Measurements from ENCODE around the gene NDUFAB1.
A peak's percentile ranks its signal among the peaks of the same experiment; 100 is the strongest.
"Not testable (repeated sequence)": the region's sequence is repeated elsewhere in the genome, so short reads cannot be mapped to it uniquely, and the experiment has no call there.

NDUFAB1 gene

DNA sequence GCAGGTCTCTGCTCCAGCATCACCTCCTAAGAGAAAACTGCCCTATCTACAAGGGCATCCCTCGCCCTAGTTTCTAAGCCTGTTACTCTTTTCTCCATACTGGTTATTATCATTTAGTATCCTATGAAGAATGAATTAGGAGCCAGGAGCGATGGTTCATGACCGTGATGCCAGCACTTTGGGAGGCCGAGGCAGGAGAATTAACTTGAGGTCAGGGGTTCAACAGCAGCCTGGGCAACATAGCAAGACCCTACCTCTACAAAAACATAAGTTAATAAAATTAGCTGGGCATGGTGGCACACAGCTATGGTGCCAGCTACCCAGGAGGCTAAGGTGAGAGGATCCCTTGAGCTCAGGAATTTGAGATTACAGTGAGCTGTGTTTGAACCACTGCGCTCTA lies 46.2 kb downstream of the NDUFAB1 start:
- no peak for DNase-seq

DNA sequence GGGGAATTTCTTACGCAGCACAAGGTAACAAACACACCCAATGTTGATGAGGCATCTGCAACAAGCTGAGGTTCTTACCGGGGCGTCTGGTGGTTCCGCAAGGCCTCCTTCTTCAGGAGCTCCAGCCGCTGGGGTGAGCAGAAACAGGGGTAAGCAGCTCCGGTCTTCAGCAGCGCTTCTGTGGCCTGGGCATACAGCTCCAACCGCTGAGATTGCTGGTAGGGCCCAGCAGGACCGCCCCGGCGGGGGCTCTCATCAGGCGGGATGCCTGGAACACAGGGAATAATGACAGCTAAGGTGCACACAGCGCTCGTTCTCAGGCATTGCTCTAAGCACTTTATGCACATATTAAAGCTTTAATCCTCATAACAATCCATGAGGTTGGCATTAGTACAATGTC lies 51.7 kb downstream of the NDUFAB1 start:
- no peak for DNase-seq

DNA sequence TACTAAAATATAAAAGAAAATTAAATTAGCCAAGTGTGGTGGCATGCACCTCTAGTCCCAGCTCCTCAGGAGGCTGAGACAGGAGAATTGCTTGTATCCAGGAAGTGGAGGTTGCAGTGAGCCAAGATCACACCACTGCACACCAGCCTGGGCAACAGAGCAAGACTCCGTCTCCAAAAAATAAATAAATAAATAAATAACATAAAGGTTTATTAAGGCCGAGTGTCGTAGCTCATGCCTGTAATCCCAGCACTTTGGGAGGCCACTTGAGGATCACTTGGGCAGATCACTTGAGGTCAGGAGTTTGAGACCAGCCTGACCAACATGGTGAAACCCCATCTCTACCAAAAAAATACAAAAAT lies 55.3 kb downstream of the NDUFAB1 start:
- DNase-seq: not testable (repeated sequence)

DNA sequence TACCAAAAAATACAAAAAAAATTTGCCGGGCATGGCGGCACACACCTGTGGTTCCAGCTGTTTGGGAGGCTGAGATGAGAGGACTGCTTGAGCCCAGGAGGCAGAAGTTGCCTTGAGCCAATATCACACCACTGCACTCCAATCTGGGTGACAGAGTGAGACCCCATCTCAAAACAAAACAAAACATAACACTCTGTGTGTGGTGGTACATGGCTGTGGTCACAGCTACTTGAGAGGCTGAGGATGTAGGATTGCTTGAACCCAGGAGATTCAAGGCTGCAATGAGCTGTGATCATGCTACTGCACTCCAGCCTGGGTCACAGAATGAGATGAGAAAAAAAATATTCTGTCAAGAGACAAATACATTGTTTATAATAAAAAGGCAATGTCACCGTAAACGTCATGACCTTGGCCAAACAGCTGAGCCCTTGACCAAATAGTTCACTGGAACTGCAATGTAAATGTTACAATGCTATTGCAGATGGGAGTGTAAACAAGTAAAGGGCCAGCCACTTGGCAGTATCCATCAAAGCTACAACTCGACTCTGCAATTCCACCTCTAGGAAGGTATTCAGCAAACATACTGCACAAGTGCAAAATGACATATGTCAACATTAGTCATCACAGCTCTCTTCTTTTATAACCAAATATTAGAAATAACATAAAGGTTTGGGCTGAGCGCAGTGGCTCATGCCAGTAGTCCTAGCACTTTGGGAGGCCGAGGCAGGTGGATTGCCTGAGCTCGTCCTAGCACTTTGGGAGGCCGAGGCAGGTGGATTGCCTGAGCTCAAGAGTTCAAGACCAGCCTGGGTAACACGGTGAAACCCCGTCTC lies 55.9 kb downstream of the NDUFAB1 start:
- no peak for DNase-seq

DNA sequence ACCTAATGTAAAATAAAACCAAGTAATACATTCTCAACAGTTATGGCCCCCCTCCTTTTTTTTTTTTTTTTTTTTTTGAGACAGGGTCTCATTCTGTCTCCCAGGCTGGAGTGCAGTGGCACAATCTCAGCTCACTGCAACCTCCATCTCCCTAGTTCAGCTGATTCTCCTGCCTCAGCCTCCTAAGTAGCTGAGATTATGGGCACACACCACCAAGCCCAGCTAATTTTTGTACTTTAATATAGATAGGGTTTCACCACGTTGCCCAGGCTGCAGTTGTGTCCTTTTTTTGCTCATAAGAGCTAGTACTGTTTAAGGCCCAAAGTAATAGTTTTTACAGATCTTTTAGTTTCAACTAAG lies 57.2 kb downstream of the NDUFAB1 start:
- DNase-seq: no peak

DNA sequence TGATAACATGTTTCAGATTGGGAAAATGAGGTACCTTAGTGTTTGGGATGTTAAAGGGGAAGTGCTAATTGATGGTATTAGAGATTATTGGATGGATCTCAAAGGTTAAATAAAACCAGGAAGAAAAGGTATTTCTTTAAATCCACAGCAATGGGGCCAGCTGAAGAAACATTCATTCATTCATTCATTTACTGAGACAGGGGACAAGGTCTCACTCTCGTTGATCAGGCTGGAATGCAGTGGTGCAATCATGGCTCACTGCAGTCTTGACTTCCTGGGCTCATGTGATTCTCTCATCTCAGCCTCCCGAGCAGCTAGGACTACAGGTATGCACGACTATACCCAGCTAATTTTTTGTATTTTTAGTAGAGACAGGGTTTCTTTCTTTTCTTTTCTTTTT lies 58.7 kb downstream of the NDUFAB1 start:
- no peak for DNase-seq

DNA sequence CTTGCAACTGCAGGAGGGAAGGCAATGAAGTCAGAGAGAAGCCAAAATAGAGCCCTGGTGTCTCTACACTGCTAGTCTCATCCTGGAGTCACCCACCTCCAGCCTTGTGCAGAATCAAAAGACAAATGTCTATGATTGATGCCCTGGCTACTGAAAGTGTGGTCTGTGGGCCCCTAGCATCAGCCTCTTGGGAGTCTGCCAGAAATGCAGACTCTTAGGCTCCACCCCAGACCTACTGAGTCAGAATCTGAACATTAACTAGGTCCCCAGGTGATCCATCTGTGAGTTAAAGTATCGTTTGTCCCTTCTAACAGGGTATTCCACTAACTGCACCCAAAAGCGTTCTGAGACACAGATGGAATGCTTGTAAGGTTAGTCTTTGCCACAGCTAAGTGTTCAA lies 60.2 kb downstream of the NDUFAB1 start:
- no peak for DNase-seq

DNA sequence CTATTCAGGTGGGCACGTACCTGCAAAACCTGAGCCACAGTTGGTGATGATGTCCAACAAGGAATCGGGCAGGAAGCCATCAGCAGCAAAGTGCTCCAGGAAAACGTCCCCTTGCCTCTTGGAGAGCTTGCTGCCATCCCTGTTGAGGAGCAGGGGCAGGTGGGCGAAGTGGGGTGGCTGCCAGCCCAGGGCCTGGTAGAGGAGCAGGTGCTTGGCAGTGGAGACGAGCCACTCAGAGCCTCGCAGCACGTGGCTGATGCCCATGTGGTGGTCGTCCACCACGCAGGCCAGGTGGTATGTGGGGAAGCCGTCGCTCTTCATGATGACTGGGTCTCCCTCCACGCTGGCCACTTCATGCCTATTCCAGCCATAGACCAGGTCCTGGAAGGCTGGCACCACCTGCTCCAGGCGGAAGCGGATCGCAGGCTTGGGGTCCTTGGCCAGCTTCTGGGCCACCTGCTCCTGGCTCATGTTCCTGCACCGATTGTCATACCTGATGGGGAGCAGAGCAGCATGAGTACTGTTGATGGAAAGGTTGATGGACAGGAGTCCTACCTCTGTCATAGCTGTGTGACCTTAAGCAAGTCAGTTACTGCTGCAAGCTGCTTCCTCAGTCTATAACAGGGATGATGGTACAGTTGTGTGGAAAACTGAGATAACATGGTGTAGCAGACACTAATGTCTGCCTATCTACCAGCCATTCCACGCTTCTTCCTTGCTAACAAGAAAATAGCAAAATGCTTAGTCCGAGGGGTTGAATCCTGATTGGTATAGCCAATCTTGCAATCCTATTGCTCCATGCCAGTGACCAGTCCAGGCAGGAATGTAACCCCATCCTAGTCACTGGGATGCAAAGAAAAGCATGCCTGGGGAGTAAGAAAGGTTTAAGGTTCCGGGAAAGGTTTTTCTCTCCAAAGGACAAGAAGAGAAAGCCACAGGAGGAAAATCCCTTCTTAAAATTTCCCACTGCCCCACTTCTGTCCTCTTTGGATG lies 61.0 kb downstream of the NDUFAB1 start:
- DNase-seq: peak; percentile 55

DNA sequence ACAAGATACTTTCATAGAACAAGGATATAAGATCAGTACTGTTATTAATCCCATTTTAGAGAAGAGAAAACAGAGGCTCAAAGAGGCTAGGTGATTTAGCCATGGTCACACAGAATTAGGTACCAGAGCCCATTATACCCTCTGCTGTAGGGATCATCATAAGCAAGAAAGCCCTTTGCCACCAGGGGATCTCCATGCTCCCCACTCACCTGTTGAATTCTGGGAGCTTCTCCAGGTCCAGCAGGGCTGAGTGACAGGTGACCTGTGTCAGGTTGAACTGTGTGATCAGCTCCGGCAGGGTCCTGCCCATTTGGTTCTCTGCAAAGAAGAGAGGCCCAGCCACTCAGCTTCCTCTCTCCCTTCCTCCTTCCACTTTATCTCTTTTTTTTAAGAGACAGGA lies 63.7 kb downstream of the NDUFAB1 start:
- no peak for DNase-seq

Data from femur (tissue), 1 donor.